H9 (cell line): ENCODE results near the gene DAAM1. TPM values are rescaled to one million over a fixed set of nuclear protein-coding genes. Genes with fewer than 3 reads are reported as not detected.

ENCODE experiments used
- DNase-seq: peaks from one replicate; pipeline ENCODE4 v3.0.0-alpha.2; 2017
- H2AFZ ChIP-seq: one replicate; pipeline ENCODE4 v1.6.1; 2013; ENCODE audit warnings: mild to moderate bottlenecking, low read length, control low read depth, moderate library complexity
- H2AK5ac ChIP-seq: 2 replicates; pipeline ENCODE4 v1.6.1; 2013; ENCODE audit warnings: low read length, control low read depth, mixed read lengths; ENCODE audit not compliant: insufficient read length
- H2BK120ac ChIP-seq: one replicate; pipeline ENCODE4 v1.6.1; 2013; ENCODE audit warnings: low read depth, mild to moderate bottlenecking, low read length, control low read depth, inconsistent platforms; ENCODE audit not compliant: poor library complexity, severe bottlenecking
- H2BK12ac ChIP-seq: 2 replicates; pipeline ENCODE4 v1.6.1; 2013; ENCODE audit warnings: low read length, control low read depth, mixed read lengths, low read depth; ENCODE audit not compliant: insufficient read length
- H2BK15ac ChIP-seq: 2 replicates; pipeline ENCODE4 v1.6.1; 2013; ENCODE audit warnings: low read depth, low read length, control low read depth
- H2BK20ac ChIP-seq: one replicate; pipeline ENCODE4 v1.6.1; 2013; ENCODE audit warnings: low read depth, mild to moderate bottlenecking, low read length, control low read depth, inconsistent platforms; ENCODE audit not compliant: poor library complexity, severe bottlenecking
- H2BK5ac ChIP-seq: 2 replicates; pipeline ENCODE4 v1.6.1; 2013; ENCODE audit warnings: low read length, control low read depth, mixed read lengths; ENCODE audit not compliant: insufficient read length
- H3K14ac ChIP-seq: 2 replicates; pipeline ENCODE4 v1.6.1; 2013; ENCODE audit warnings: low read length, control low read depth; ENCODE audit not compliant: insufficient read depth
- H3K18ac ChIP-seq: 2 replicates; pipeline ENCODE4 v1.6.1; 2013; ENCODE audit warnings: low read depth, mild to moderate bottlenecking, mixed read lengths, low read length, control low read depth; ENCODE audit not compliant: insufficient read length
- H3K23ac ChIP-seq: 2 replicates; pipeline ENCODE4 v1.6.1; 2013; ENCODE audit warnings: low read length, control low read depth, mixed read lengths, low read depth; ENCODE audit not compliant: insufficient read length
- H3K23me2 ChIP-seq: 2 replicates; pipeline ENCODE4 v1.6.1; 2013; ENCODE audit warnings: low read depth, mild to moderate bottlenecking, mixed read lengths, low read length, control low read depth; ENCODE audit not compliant: insufficient read length, poor library complexity, severe bottlenecking
- H3K27ac ChIP-seq: 2 replicates; pipeline ENCODE4 v1.5.1; 2013; ENCODE audit warnings: low read length, control low read depth, mixed read lengths, low read depth; ENCODE audit not compliant: insufficient read length
- H3K27me3 ChIP-seq: 2 replicates; pipeline ENCODE4 v1.6.1; 2013; ENCODE audit warnings: low read length, control low read depth, inconsistent platforms; ENCODE audit not compliant: insufficient read depth
- H3K4ac ChIP-seq: 2 replicates; pipeline ENCODE4 v1.6.1; 2013; ENCODE audit warnings: low read depth, mild to moderate bottlenecking, control low read depth, inconsistent platforms, low read length, moderate library complexity
- H3K4me1 ChIP-seq: 2 replicates; pipeline ENCODE4 v1.6.1; 2013; ENCODE audit warnings: low read length, control low read depth, inconsistent platforms; ENCODE audit not compliant: insufficient read depth
- H3K4me2 ChIP-seq: 2 replicates; pipeline ENCODE4 v1.6.1; 2013; ENCODE audit warnings: low read length, control low read depth, mixed read lengths; ENCODE audit not compliant: insufficient read length, insufficient read depth
- H3K56ac ChIP-seq: 2 replicates; pipeline ENCODE4 v1.6.1; 2013; ENCODE audit warnings: low read depth, mild to moderate bottlenecking, mixed read lengths, low read length, control low read depth; ENCODE audit not compliant: insufficient read length
- H3K79me1 ChIP-seq: 2 replicates; pipeline ENCODE4 v1.6.1; 2013; ENCODE audit warnings: low read depth, mild to moderate bottlenecking, moderate library complexity, low read length, control low read depth, inconsistent platforms; ENCODE audit not compliant: insufficient read depth, poor library complexity, severe bottlenecking
- H3K79me2 ChIP-seq: 2 replicates; pipeline ENCODE4 v1.6.1; 2013; ENCODE audit warnings: low read length, control low read depth, inconsistent platforms; ENCODE audit not compliant: insufficient read depth
- H3K9ac ChIP-seq: 2 replicates; pipeline ENCODE4 v1.6.1; 2013; ENCODE audit warnings: low read length, control low read depth, mixed read lengths; ENCODE audit not compliant: insufficient read length; ENCODE audit errors: extremely low read depth
- H3K9me3 ChIP-seq: one replicate; pipeline ENCODE4 v1.6.1; 2013; ENCODE audit warnings: low read depth, low read length, inconsistent platforms; ENCODE audit not compliant: control insufficient read depth
- H3T11ph ChIP-seq: one replicate; pipeline ENCODE4 v1.6.1; 2013; ENCODE audit warnings: mild to moderate bottlenecking, low read length, control low read depth, inconsistent platforms
- H4K20me1 ChIP-seq: one replicate; pipeline ENCODE4 v1.6.1; 2013; ENCODE audit not compliant: control insufficient read depth, insufficient read length, insufficient read depth
- H4K5ac ChIP-seq: 2 replicates; pipeline ENCODE4 v1.6.1; 2013; ENCODE audit warnings: low read depth, mild to moderate bottlenecking, mixed read lengths, low read length, control low read depth; ENCODE audit not compliant: insufficient read length
- H4K8ac ChIP-seq: replicated peaks from 2 replicates; pipeline ENCODE4 v1.6.1; 2013; ENCODE audit warnings: low read length, control low read depth, mixed read lengths, low read depth; ENCODE audit not compliant: insufficient read length
- H4K91ac ChIP-seq: 2 replicates; pipeline ENCODE4 v1.6.1; 2013; ENCODE audit warnings: low read depth, mild to moderate bottlenecking, moderate library complexity, mixed read lengths, low read length, control low read depth; ENCODE audit not compliant: insufficient read length
- H3K27ac Mint-ChIP-seq, 3 experiments: 2 replicates in 2 of 3; 3 replicates in 1 of 3; pipeline ENCODE4 v1.8.0; 2020 to 2021; ENCODE audit warnings: mixed read lengths in 3 of 3, mild to moderate bottlenecking in 1 of 3, moderate library complexity in 1 of 3
- H3K27me3 Mint-ChIP-seq: 2 replicates; pipeline ENCODE4 v1.8.0; 2021; ENCODE audit warnings: low read depth, mild to moderate bottlenecking, moderate library complexity, mixed read lengths
- H3K36me3 Mint-ChIP-seq, 3 experiments: 2 replicates in 2 of 3; 3 replicates in 1 of 3; pipeline ENCODE4 v1.8.0; 2020 to 2021; ENCODE audit warnings: low read depth in 3 of 3, mixed read lengths in 3 of 3; ENCODE audit not compliant: insufficient read depth in 1 of 3
- H3K4me1 Mint-ChIP-seq, 2 experiments: 2 replicates each; pipeline ENCODE4 v1.8.0; 2020; ENCODE audit warnings: mixed read lengths in 2 of 2
- H3K4me3 Mint-ChIP-seq, 2 experiments: 2 replicates in 1 of 2; 3 replicates in 1 of 2; pipeline ENCODE4 v1.8.0; 2020 to 2021; ENCODE audit warnings: mild to moderate bottlenecking in 2 of 2, mixed read lengths in 2 of 2, moderate library complexity in 1 of 2
- H3K9me3 Mint-ChIP-seq, 2 experiments: 2 replicates in 1 of 2; 3 replicates in 1 of 2; pipeline ENCODE4 v1.8.0; 2020; ENCODE audit warnings: mild to moderate bottlenecking in 2 of 2, mixed read lengths in 2 of 2, moderate library complexity in 1 of 2
- CTCF ChIP-seq: fragments of 200-600 bp; sonication (generic); conservative IDR thresholded peaks from 3 replicates; pipeline ENCODE4 v1.8.0; 2021; ENCODE audit warnings: antibody characterized with exemption, mild to moderate bottlenecking
- WGBS: extraction: QIAGEN DNeasy Blood & Tissue Kit; methylation state at CpG from one replicate; pipeline ENCODE4 v1.1.7; 2013; ENCODE audit warnings: missing lambda C conversion rate, low lambda C conversion rate, mixed read lengths; ENCODE audit not compliant: insufficient read length; ENCODE audit errors: extremely low coverage; 5-methylcytosine and 5-hydroxymethylcytosine counted together
- total RNA-seq: library from RNA; stranded (reverse); gene quantifications from 2 replicates; pipeline ENCODE4 v1.2.1, GENCODE V29; 2021

DAAM1 gene
- total RNA-seq, 1 experiment from 2014 or later, result 19.5 TPM

- Histone ChIP-seq H2BK120ac (no peak overlapping the region), H3K79me1 (no peaks in the 10 kb centered on the region), H4K5ac (no peak overlapping the region), H3K4ac (no peak overlapping the region), H3K27ac (no peak overlapping the region), H3K4me2 (no peak overlapping the region), H4K91ac (no peak overlapping the region), H3K18ac (no peak overlapping the region), H2BK12ac (no peak overlapping the region), H2BK20ac (no peak overlapping the region), H2BK15ac (no peak overlapping the region), H3K56ac (no peak overlapping the region), H3K9ac (no peak overlapping the region), H2AFZ (no peak overlapping the region), H3K23me2 (no peaks in the 10 kb centered on the region), H2AK5ac (no peak overlapping the region), H3K14ac (no peak overlapping the region), H3K9me3 (no peaks in the 10 kb centered on the region), H3K79me2 (no peaks in the 10 kb centered on the region), H3T11ph (no peak overlapping the region), H2BK5ac (no peak overlapping the region), H3K4me1 (no peaks in the 10 kb centered on the region), H3K27me3 (no peaks in the 10 kb centered on the region), H3K23ac (no peak overlapping the region), H4K8ac (no peak overlapping the region), H4K20me1 (no peaks in the 10 kb centered on the region)
- H3K4me1 Mint-ChIP-seq, result peaks cover 3 to 8% of the 10 kb centered on the region in 2 experiments
- no CpG with 5 or more reads among the region's 10 CpGs for WGBS
- H3K9me3 Mint-ChIP-seq, result no peaks in the 10 kb centered on the region
- no peak for TF ChIP-seq CTCF
- no peak overlapping the region for H3K27ac Mint-ChIP-seq
- DNase-seq, result no peak
- no peaks in the 10 kb centered on the region for H3K27me3 Mint-ChIP-seq
- H3K4me3 Mint-ChIP-seq, result no peak overlapping the region
- H3K36me3 Mint-ChIP-seq, result peaks cover 2 to 5% (median 3%) of the 10 kb centered on the region in 3 experiments; a peak in 5 of 7 replicates
Observed at GRCh38 chr14:59268011-59268410, 79.5 kb downstream of the DAAM1 start.
